ENCODE measurements around the gene SLC9A7.

Gene SLC9A7

DNA sequence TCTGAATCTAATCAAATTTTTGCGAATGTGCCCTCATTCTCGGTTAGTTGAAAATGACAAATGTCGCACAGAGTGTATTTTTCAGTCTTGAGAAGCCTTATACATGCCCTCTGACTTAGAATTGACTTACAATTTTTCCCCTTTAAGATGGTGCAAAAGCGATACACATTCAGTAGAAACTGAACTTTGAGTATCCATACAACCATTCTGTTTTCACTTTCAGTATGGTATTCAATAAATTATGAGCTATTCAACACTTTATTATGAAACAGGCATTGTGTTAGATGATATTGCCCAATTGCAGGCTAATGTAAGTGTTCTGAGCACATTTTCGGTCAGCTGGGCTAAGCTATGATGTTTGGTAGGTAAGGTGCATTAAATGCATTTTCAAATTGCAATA lies 43.4 kb downstream of the SLC9A7 start:
- CTCF ChIA-PET: no interaction called here
- TF ChIP-seq, protein P1, sequence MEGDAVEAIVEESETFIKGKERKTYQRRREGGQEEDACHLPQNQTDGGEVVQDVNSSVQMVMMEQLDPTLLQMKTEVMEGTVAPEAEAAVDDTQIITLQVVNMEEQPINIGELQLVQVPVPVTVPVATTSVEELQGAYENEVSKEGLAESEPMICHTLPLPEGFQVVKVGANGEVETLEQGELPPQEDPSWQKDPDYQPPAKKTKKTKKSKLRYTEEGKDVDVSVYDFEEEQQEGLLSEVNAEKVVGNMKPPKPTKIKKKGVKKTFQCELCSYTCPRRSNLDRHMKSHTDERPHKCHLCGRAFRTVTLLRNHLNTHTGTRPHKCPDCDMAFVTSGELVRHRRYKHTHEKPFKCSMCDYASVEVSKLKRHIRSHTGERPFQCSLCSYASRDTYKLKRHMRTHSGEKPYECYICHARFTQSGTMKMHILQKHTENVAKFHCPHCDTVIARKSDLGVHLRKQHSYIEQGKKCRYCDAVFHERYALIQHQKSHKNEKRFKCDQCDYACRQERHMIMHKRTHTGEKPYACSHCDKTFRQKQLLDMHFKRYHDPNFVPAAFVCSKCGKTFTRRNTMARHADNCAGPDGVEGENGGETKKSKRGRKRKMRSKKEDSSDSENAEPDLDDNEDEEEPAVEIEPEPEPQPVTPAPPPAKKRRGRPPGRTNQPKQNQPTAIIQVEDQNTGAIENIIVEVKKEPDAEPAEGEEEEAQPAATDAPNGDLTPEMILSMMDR (IDR thresholded peaks at IDR 0.05; ENCODE audit: insufficient read depth, low read length, missing control alignments): no peak
- no peak for DNase-seq (ENCODE audit: low read depth, low spot score)
- POLR2A ChIA-PET: no interaction called here
- no peak overlapping the region for H3K4me3 ChIP-seq (ENCODE audit: low read depth, low read length)

DNA sequence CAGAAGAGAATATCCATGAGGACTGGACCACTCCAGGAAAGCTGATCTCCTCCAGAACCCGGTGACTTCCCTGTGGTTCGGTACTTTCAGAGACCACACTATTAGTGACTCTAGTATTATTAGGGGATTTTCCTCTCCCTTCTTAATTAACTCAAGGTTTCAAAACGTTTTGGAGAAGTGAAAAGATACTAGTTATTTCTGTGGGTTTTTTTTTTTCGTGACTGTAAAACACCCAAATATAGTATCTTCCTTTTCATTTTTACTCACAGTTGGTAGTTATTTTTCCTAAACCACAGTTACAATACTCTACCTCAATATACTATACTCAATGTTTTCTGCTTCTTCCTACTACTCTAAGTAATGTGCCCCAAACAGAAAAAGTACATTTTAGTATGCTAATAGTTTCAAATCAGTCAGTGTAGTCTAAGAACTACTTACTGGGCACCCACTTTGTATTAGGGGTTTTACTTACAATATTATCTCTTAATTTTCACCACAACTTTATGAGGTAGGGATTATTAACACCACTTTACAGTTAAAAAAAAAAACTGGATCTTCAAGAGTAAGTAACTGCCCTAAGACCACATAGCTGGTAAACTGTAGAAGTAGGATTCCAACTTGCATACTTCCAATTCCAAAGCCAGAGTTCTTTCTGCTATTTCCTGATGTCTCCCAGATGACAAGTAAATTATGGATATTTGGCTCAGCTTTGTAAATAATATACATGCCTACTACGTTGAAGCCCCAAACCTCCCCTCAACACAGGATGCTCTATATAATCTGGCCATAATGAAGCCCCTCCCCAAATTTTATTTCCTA lies 45.0 kb downstream of the SLC9A7 start:
- ChIA-PET POLR2A (no interaction called here), CTCF (no interaction called here)
- no peak for DNase-seq (ENCODE audit: low read depth, low spot score)
- H3K4me3 ChIP-seq (ENCODE audit: low read depth, low read length): no peak overlapping the region
- TF ChIP-seq, protein P1 (IDR thresholded peaks at IDR 0.05; ENCODE audit: insufficient read depth, low read length, missing control alignments): no peak

DNA sequence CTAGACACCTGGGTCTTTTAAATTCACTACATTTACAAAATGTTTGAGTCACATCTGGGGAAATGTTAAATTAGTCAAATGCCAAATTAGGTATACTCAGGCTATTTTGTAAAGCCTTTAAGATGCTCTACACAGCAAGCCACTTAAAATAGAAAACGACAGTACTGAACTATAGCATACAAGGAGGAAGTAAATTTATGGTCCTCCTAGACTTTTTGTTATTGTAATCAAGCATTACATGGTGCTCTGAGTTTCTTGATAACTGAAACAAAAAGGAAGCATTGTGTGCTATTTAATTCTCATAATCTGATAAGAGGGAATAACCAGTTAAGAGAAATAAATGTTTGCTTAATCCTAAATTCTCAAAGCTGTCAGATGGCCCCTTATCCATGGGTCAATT lies 46.2 kb downstream of the SLC9A7 start:
- no peak overlapping the region for H3K4me3 ChIP-seq (ENCODE audit: low read depth, low read length)
- DNase-seq (ENCODE audit: low read depth, low spot score): no peak
- TF ChIP-seq, protein P1 (IDR thresholded peaks at IDR 0.05; ENCODE audit: insufficient read depth, low read length, missing control alignments): no peak
- ChIA-PET POLR2A (no interaction called here), CTCF (no interaction called here)

DNA sequence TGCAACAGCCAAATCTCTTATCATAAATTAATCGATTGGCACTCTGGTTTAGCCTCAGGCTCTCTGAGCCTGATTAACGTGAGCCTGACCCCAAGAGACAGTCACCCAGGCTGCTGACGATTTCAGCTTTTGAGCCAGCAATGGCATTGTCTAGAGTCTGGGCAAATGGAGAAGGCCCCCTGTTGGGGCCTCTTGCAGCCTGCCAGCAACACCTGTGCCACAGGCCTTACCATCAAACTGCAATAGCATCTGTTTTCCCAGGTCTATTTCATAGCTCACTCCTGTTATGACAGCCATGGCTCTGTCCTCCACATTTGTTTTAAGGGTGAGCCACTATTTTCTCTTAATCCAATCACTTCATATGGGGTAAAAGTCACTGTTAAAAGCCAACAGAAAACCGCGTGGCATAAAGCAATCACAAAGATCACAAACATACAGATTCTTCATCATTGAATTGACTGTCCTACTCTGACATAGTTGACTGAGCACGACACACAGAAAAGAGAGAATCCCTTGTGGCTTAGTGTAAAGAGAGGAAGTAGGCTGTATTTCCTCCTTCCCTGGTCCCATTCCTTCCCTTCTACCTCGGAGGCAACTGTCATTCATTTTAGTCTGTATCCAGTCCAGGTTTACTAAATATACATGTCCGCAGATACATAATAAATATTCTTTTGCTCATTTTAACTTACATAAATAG lies 47.8 kb downstream of the SLC9A7 start:
- ChIA-PET CTCF (no interaction called here), POLR2A (no interaction called here)
- TF ChIP-seq, protein P1 (IDR thresholded peaks at IDR 0.05; ENCODE audit: insufficient read depth, low read length, missing control alignments): no peak
- H3K4me3 ChIP-seq (ENCODE audit: low read depth, low read length): no peak overlapping the region
- no peak for DNase-seq (ENCODE audit: low read depth, low spot score)

DNA sequence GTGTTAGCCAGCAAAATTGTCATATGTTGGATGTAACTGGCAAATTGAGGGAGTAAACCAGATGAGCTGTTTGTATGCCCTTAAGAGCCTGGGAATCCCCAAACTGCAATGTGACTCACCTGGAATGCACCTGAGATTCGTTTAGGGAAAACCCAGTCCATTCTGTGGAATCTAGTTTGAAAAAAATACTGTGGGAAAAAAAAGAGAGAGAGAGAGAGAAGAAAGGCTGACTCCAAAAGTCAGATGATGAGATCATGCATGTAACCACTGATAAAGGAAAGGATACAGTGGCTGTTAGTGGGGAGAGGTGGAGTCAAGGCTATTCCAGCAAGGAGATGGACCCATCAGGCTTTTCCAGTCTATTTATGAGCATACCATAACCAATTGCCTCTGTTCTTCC lies 48.5 kb downstream of the SLC9A7 start:
- no peak for DNase-seq (ENCODE audit: low read depth, low spot score)
- ChIA-PET CTCF (no interaction called here), POLR2A (no interaction called here)
- TF ChIP-seq, protein P1 (IDR thresholded peaks at IDR 0.05; ENCODE audit: insufficient read depth, low read length, missing control alignments): no peak
- no peak overlapping the region for H3K4me3 ChIP-seq (ENCODE audit: low read depth, low read length)

DNA sequence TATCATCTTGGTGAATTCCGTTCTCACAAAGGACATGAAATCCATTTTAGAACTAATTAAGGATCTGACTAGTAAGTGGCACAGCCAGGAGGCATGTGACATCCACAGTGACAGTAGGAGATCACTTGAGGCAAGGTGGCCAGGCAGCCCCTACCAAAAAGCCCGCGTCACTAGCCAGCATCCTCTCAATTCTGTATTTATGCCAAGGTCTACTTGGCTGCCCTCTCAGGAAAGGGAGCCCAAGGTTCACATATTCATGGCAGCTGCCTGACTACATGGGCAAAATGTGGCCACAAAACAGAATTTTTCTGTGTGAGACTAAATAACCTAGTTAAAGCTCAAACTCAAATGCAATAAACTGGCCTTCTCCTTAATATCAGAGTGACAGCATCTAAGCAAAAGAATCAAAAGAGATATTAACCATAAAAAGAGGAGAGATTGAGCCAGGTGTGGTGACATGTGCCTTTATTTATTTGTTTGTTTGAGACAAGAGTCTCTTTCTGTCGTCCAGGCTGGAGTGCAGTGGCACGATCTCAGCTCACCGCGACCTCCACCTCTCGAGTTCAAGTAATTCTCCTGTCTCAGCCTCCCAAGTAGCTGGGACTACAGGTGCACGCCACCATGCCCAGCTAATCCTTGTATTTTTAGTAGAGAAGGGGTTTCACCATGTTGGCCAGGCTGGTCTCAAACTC lies 51.5 kb downstream of the SLC9A7 start:
- TF ChIP-seq, protein P1 (IDR thresholded peaks at IDR 0.05; ENCODE audit: insufficient read depth, low read length, missing control alignments): no peak
- ChIA-PET CTCF (no interaction called here), POLR2A (no interaction called here)
- H3K4me3 ChIP-seq (ENCODE audit: low read depth, low read length): no peak overlapping the region
- no peak for DNase-seq (ENCODE audit: low read depth, low spot score)

All from AG04449 (cell line).